Esophagus squamous epithelium (tissue), 5 donors: ENCODE results near the gene PHLPP1. TPM values are rescaled to one million over a fixed set of nuclear protein-coding genes. Genes with fewer than 3 reads are reported as not detected.

Experiments used
- DNase-seq: peaks from one replicate; lab custom pipeline; 2025; lab: John Stamatoyannopoulos, UW
- H3K27ac ChIP-seq, 4 donors: fragments of 200-600 bp; sonication (generic); one replicate each; pipeline ENCODE4 v1.5.1; 2016 to 2019; ENCODE audit warnings: mild to moderate bottlenecking in 1 of 4
- H3K27me3 ChIP-seq, 4 donors: fragments of 200-600 bp; sonication (generic); 1 replicate in 3 of 4; 2 replicates in 1 of 4; pipeline versions ENCODE4 v1.5.1 to v1.6.0; 2017 to 2021; ENCODE audit warnings: antibody characterized with exemption in 1 of 4
- H3K36me3 ChIP-seq, 3 donors: fragments of 200-600 bp; sonication (generic); one replicate each; pipeline ENCODE4 v1.5.1; 2016 to 2019
- H3K4me1 ChIP-seq, 3 donors: fragments of 200-600 bp; sonication (generic); one replicate each; pipeline ENCODE4 v1.5.1; 2017 to 2019
- H3K4me3 ChIP-seq, 4 donors: fragments of 200-600 bp; sonication (generic); 1 replicate in 3 of 4; 2 replicates in 1 of 4; pipeline ENCODE4 v1.5.1; 2016 to 2019; ENCODE audit warnings: mild to moderate bottlenecking in 2 of 4, moderate library complexity in 1 of 4
- H3K9me3 ChIP-seq, 3 donors: fragments of 200-600 bp; sonication (generic); one replicate each; pipeline ENCODE4 v1.5.1; 2016 to 2019
- POLR2A ChIP-seq, 4 donors: fragments of 450-650 bp; IDR thresholded peaks; one replicate each; pipeline ENCODE4 v1.6.1; 2017; ENCODE audit warnings: antibody characterized with exemption in 4 of 4, mild to moderate bottlenecking in 4 of 4, moderate library complexity in 3 of 4
- WGBS, 2 donors: methylation state at CpG; one replicate each; pipeline ENCODE4 v1.1.5; 2018; 5-methylcytosine and 5-hydroxymethylcytosine counted together
- intact Hi-C: fragments of 100-400 bp; cut with DNase I; formaldehyde crosslinking; loops from one replicate; pipeline ENCODE4 v1.15.0; 2022
- total RNA-seq, 4 donors: library from RNA; depleted of rRNA; stranded (reverse); fragments of >200 nt; gene quantifications; one replicate each; pipeline ENCODE4 v1.1.0, GENCODE V29; 2016
- TF ChIP-seq, protein P1 (sequence below), 6 experiments: fragments of 450-650 bp in 4 of 6; fragments of 200-600 bp in 2 of 6; sonication (generic) in 2 of 6; IDR thresholded peaks; one replicate each; pipeline ENCODE4 v1.5.1; 2016 to 2019; ENCODE audit warnings: antibody characterized with exemption in 6 of 6, mild to moderate bottlenecking in 4 of 6, moderate library complexity in 4 of 6
- donor health status: DM: yes; HTN: yes; CAD: no.

PHLPP1 gene
- total RNA-seq, 4 donors from 2014 or later, result 10.1 to 16.6 (median 14.9) TPM

DNA sequence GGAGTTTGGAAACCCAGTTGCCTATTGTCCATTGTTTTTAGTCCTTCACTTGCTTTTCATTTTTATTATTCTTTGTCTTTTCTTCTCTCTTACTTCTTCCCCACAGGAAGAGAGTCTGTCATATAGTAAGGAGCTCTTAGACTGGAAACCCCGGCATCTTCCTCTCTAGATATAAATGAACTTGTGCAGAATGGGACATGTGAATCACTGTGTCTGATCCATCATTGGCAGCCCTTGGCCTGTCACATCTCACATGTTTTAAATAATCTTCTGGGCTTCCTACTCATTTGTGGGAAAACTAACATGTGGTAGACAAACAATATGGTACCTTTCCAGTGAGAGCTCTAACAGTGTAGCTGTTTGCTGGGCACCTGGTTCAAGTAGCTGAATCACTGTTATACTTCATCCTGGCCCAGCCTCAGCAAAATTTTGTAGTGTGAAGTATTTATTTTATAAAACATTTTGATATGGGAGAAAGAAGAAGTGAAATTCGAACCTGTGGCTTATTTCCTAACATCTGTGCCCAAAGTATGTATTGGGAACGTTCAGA lies 112.8 kb downstream of the PHLPP1 start:
- no peaks in the 10 kb centered on the region for H3K27me3 ChIP-seq
- no peak for DNase-seq
- WGBS, 2 donors, result 43 to 64% methylated on average over 3 of the region's 3 CpGs
- intact Hi-C loops, result no loop called here
- no peak overlapping the region for H3K27ac ChIP-seq
- H3K4me3 ChIP-seq, result no peak overlapping the region
- H3K36me3 ChIP-seq, result peaks cover 0 to 10% (median 0%) of the 10 kb centered on the region in 3 donors
- H3K9me3 ChIP-seq, result no peaks in the 10 kb centered on the region
- TF ChIP-seq POLR2A (IDR thresholded peaks at IDR 0.05), result no peak
- TF ChIP-seq, protein P1, sequence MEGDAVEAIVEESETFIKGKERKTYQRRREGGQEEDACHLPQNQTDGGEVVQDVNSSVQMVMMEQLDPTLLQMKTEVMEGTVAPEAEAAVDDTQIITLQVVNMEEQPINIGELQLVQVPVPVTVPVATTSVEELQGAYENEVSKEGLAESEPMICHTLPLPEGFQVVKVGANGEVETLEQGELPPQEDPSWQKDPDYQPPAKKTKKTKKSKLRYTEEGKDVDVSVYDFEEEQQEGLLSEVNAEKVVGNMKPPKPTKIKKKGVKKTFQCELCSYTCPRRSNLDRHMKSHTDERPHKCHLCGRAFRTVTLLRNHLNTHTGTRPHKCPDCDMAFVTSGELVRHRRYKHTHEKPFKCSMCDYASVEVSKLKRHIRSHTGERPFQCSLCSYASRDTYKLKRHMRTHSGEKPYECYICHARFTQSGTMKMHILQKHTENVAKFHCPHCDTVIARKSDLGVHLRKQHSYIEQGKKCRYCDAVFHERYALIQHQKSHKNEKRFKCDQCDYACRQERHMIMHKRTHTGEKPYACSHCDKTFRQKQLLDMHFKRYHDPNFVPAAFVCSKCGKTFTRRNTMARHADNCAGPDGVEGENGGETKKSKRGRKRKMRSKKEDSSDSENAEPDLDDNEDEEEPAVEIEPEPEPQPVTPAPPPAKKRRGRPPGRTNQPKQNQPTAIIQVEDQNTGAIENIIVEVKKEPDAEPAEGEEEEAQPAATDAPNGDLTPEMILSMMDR (IDR thresholded peaks at IDR 0.05), result no peak
- H3K4me1 ChIP-seq, result peaks cover 0 to 28% (median 0%) of the 10 kb centered on the region in 3 donors

DNA sequence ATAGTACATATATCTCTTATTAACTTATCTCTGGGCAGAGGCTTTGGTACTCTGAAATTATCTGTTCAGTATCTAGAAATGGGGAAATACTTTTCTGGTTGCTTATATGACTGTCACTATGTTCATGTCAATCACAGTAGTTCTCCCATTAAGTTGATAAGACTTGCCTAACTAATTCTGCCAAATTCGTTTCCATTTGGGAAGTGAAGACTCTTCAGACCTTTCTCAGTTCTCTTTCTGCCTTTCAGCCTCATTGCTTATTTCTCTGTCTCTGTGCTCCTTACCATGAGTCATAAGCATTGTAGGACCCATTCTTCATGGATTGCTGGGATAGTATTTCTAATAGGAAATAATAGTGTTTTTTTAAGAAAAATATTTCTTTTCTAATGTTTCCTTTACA lies 113.5 kb downstream of the PHLPP1 start:
- DNase-seq, result no peak
- no peak overlapping the region for H3K4me3 ChIP-seq
- H3K27me3 ChIP-seq, result no peaks in the 10 kb centered on the region
- intact Hi-C loops, result no loop called here
- TF ChIP-seq, protein P1 (IDR thresholded peaks at IDR 0.05), result no peak
- no peak for TF ChIP-seq POLR2A (IDR thresholded peaks at IDR 0.05)
- 79 to 82% methylated on average over 1 of the region's 1 CpG for WGBS, 2 donors
- peaks cover 0 to 10% (median 0%) of the 10 kb centered on the region in 3 donors for H3K36me3 ChIP-seq
- no peaks in the 10 kb centered on the region for H3K9me3 ChIP-seq
- H3K27ac ChIP-seq, result no peak overlapping the region
- H3K4me1 ChIP-seq, result peaks cover 0 to 28% (median 0%) of the 10 kb centered on the region in 3 donors

- Histone ChIP-seq H3K27ac (no peak overlapping the region), H3K4me3 (no peak overlapping the region), H3K36me3 (peaks cover 0 to 10% (median 0%) of the 10 kb centered on the region in 3 donors), H3K4me1 (peaks cover 0 to 28% (median 0%) of the 10 kb centered on the region in 3 donors), H3K9me3 (no peaks in the 10 kb centered on the region), H3K27me3 (no peaks in the 10 kb centered on the region)
- TF ChIP-seq, protein P1 (IDR thresholded peaks at IDR 0.05), result no peak
- TF ChIP-seq POLR2A (IDR thresholded peaks at IDR 0.05), result no peak
- 91 to 96% methylated on average over 7 of the region's 7 CpGs for WGBS, 2 donors
- intact Hi-C loops, result no loop called here
- no peak for DNase-seq
Observed at GRCh38 chr18:62829936-62830335, 114.6 kb downstream of the PHLPP1 start.

- no peaks in the 10 kb centered on the region for H3K9me3 ChIP-seq
- no peak overlapping the region for H3K27ac ChIP-seq
- peaks cover 0 to 10% (median 0%) of the 10 kb centered on the region in 3 donors for H3K36me3 ChIP-seq
- no peak for TF ChIP-seq POLR2A (IDR thresholded peaks at IDR 0.05)
- TF ChIP-seq, protein P1 (IDR thresholded peaks at IDR 0.05), result no peak
- intact Hi-C loops, result no loop called here
- peaks cover 0 to 21% (median 0%) of the 10 kb centered on the region in 3 donors for H3K4me1 ChIP-seq
- 40% methylated on average over 2 of the region's 2 CpGs for WGBS, 2 donors
- DNase-seq, result no peak
- H3K4me3 ChIP-seq, result no peak overlapping the region
- H3K27me3 ChIP-seq, result no peaks in the 10 kb centered on the region
Observed at GRCh38 chr18:62832282-62832681, 116.9 kb downstream of the PHLPP1 start.

DNA sequence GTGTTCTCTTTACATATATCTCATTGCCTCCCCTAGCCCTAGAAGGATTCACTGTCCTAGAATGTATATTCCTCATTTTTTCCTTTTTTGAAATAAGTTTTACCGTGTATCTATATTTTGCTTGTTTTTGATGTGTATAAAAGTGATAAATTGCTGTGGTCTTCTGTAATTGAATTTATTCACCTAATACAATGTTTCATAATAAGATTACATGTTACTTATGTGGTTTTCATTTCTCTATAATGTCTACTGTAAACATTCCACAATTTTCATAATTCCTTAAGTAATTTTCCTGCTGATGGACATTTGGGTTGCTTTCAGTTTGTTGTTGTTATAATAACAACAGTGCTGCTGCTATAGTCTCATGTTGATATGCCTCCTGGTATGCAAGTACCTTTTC lies 118.2 kb downstream of the PHLPP1 start:
- Histone ChIP-seq H3K27ac (no peak overlapping the region), H3K4me3 (no peak overlapping the region), H3K27me3 (no peaks in the 10 kb centered on the region), H3K36me3 (peaks cover 0 to 10% (median 0%) of the 10 kb centered on the region in 3 donors), H3K4me1 (peaks cover 0 to 15% (median 0%) of the 10 kb centered on the region in 3 donors), H3K9me3 (no peaks in the 10 kb centered on the region)
- TF ChIP-seq, protein P1 (IDR thresholded peaks at IDR 0.05), result no peak
- TF ChIP-seq POLR2A (IDR thresholded peaks at IDR 0.05), result no peak
- WGBS, 2 donors, result 67% methylated on average over 1 of the region's 1 CpG
- intact Hi-C loops, result no loop called here
- no peak for DNase-seq
